ENCODE data around the gene DDI2.

GRCh38 chr1:15624133-15624714, 7.0 kb downstream of the DDI2 start:
- no peak for TF ChIP-seq CTCF (IDR thresholded peaks at IDR 0.05; ENCODE audit: low read depth, low read length, missing input control)
- TF ChIP-seq FOXA1 (IDR thresholded peaks at IDR 0.05): no peak
